HT1080 (cell line): ENCODE data around the gene XCL2. TPM values are rescaled to one million over a fixed set of nuclear protein-coding genes. Genes with fewer than 3 reads are reported as not detected.
"Not testable (repeated sequence)": the region's sequence is repeated elsewhere in the genome, so short reads cannot be mapped to it uniquely, and the experiment has no call there.

Experiments
- DNase-seq: peaks from one replicate; pipeline ENCODE4 v3.0.0-alpha.2; 2015; ENCODE audit warnings: low read depth
- total RNA-seq: library from RNA; depleted of rRNA; stranded (reverse); fragments of >200 nt; shearing (Covaris generic); gene quantifications from 2 replicates; pipeline ENCODE4 v1.2.3, GENCODE V29; 2014

XCL2 gene
- total RNA-seq, 1 experiment from 2014 or later = not detected

DNA sequence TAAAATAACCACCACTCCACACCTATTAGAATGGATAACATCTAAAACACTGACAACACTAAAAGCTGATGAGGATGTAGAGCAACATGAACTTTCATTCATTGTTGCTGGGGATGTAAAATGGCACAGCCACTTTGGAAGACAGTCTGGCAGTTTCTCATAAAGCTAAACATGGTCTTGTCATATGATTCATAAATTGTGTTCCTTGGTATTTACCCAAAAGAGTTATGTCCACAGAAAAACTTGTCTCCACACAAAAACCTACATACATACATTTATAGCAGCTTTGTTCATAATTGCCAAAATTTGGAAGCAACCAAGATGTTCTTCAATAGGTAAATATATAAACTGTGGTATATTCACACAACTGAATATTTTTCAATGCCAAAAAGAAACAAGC lies 16.6 kb upstream of the XCL2 start:
- DNase-seq = no peak

- DNase-seq = no peak
Measured at GRCh38 chr1:168556647-168557046, 12.8 kb upstream of the XCL2 start.

- no peak for DNase-seq
Measured at GRCh38 chr1:168555508-168556046, 11.8 kb upstream of the XCL2 start.

- DNase-seq = no peak
Measured at GRCh38 chr1:168554603-168555483, 11.0 kb upstream of the XCL2 start.

GRCh38 chr1:168553680-168554553 lies 10.1 kb upstream of the XCL2 start:
- DNase-seq = no peak

DNA sequence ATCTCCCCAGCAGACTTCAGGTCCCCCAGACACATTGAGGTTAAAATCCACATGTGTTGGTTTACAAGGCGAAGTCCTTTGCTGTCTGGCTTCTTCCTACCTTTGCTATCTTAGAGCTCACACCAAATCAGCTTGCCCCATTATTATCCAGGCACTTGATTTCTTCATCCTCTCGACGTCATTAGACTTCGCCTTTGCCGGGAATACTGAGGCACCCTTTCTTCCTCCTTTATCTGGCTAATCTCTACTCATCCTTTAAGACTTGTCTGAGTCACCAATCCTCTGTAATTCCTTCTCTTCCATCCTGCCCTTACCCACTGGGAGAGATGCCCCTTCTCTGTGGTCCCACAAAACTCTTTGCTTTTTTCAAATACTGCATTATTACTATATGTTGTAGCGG lies 9.2 kb upstream of the XCL2 start:
- peak; percentile 6 for DNase-seq

- no peak for DNase-seq
Measured at GRCh38 chr1:168551688-168552087, 7.9 kb upstream of the XCL2 start.

- no peak for DNase-seq
Measured at GRCh38 chr1:168550971-168551370, 7.2 kb upstream of the XCL2 start.

GRCh38 chr1:168546553-168546895 lies 2.7 kb upstream of the XCL2 start:
- DNase-seq = not testable (repeated sequence)

DNA sequence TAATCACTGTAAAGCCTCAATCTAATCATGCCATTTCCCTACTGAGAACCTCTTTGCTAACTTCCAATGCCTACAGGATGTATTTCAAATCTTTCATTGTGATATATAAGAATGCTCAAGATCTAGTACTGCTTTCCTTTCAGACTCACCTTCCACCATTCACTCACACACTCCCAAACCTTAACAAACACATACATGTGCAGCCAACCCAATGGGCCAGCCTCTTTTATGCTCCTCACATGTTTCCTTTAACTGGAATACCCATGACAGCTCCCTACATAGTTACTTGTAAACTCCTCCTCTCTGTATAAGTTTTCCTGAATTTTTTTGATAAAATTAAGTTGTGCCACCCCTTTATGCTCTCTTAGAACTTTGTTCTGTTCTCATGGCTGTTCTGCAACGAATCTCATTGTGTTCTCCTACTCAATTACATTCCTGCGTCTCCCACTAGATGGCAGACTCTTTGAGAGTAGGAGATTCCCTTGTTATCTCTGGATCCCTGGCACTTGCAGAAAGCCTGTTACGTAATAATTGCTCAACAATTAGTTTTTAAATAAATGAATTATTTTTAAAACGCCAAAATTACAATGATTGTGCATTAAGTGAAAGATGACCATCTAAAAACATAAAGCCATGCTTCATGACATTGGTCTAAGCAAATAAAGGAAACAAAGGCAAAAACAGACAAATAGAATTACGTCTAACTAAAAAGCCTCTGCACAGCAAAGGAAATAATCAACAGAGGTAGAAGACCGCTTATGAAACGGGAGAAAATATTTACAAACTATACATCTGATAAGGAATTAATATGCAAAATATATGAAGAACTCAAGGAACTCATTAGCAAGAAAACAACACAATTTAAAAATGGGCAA lies 2.1 kb upstream of the XCL2 start:
- peak; percentile 35 for DNase-seq

DNA sequence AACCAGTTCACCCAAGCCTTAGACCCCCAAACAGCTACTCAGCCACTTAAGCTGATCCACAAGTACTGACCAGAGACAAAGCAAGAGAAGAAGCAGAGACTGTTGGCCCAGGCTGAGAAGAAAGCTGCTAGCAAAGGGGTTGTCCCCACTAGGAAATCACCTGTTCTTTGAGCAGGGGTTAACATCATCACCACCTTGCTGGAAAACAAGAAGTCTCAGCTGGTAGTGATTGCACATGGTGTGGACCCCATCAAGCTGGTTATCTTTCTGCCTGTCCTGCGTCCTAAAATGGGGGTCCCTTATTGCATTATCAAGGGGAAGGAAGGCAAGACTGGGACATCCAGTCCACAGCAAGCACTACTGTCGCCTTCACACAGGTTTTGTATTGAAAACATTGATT lies 819 bp downstream of the XCL2 start:
- DNase-seq = not testable (repeated sequence)

DNA sequence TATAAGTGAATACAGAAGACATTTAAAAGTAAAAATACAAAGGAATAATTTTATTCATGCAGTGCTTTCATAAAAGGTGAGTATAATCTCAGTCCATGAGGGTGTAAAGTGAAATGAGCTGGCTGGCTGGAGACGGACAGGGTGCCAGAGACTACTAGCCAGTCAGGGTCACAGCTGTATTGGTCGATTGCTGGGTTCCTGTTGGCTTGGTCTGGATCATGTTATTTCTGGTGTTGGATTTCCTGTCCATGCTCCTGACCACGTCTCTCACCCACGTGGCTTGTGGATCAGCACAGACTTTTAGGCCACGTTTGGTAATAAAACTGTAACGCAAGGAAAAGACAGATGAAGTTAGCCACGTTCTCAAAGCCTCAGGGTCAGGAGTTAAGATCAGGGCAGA lies 3.0 kb downstream of the XCL2 start:
- not testable (repeated sequence) for DNase-seq

DNA sequence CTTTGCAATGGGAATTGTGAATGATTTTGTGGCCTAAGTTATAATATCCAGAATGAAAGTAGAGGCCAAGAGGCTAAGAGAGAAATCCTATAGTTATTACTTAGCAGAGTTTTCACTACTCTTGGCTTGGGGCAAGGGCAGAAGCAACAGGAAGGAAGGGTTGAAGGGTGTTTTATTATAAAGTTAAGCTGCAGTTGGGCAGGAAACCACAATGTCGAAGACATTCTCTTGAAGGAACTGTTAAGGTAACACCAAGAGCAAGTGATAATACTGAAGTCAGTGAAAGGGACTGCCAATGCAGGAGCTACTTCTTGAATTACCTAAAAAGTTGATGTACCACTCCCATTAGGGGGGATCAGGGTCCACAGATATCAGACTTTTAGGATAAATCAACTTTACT lies 8.3 kb downstream of the XCL2 start:
- DNase-seq = peak; percentile 17

GRCh38 chr1:168531615-168532345 lies 12.0 kb downstream of the XCL2 start:
- no peak for DNase-seq

DNA sequence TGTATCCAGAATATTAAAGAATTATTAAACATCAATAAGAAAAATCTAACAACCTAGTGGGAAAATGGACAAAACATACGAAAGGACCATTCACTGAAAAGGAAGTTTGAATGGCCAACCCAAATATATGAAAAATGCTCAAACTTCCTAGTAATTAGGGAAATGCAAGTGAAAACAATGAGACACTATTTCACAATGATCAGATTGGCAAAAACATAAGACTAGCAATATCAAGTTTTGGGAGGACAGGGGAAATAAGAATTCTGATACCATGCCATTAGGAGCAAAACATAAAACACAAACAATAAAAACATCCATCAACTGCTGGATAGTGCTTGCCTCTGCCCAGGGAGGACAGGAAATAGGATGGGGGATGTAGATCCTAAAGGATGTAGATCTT lies 14.3 kb downstream of the XCL2 start:
- DNase-seq = no peak

- DNase-seq = no peak
Measured at GRCh38 chr1:168521401-168522000, 22.3 kb downstream of the XCL2 start.

- no peak for DNase-seq
Measured at GRCh38 chr1:168520832-168521231, 23.0 kb downstream of the XCL2 start.

DNA sequence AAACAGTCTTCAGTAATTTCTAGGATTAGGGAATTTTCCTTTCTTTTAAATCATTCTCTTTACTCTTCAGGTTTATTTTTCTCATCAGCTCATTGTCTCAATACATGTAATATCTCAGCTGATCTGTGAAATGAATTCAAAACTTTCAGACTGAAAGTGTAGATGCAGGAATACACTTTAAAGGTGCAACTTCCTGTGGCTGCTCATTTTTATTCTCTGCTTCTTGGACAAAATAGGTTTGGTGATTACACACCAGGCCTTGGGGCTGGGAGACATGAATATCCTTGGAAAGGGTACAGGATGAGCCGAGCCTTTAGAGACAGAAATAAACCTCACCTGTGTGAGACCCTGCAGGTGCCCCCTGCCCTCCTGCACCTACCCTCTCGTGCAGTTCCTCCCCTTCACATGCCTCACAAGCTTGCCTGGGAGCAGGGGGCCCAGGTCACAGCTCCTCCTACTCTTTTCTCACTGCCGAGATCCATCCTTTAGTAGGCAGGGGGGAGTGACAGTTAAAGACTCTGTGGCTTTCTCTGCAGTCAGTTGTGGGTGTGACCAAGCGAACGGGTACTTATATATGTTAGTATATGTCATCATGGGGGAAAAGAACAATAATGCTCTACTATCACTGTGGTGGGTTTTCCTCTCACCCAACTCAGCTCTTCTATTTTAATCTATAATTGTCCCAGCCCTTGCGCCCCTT lies 23.6 kb downstream of the XCL2 start:
- no peak for DNase-seq

- DNase-seq = no peak
Measured at GRCh38 chr1:168518813-168519212, 25.0 kb downstream of the XCL2 start.
